Fibroblast of skin of back (primary cell): ENCODE results near the gene KMT5B.

Experiments used
- DNase-seq: peaks from one replicate; pipeline ENCODE4 v3.0.0-alpha.2; 2013

Gene KMT5B

DNA sequence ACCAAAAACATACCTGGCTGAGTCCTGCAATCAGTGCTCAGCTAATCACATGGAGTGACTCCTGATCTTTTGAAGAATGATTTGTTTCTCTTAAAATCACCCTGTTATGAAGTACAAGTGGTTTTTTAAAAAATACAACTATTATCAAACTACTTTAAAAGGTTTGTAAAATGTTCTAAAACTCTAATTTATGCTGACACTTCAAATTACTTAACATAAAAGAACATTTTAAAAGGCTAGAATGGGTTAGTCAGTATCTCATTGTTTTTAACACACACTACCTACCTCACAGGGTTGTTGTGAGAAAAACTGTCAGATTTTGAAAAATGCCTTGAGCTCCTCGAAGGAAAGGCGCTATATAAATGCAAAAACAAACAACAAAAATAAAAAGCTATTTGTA is 33.2 kb downstream of the KMT5B start:
- DNase-seq: no peak

DNA sequence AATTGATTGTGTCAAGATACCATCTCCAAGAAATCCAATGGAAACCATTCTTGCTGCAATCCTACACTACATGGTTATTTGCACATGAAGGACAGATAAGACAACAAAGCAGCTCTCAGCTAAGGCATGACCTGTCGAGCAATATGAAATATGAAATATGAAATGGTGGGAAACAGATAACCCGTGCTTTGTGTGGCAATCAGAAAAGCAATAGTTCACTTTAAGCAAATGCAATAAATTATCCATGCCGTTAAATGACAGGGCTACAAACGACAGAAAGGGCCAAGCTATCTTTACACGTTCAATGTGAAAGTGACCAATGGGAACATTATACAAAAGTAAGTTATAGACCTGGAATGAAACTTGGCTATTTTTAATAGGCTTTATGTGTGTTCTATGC is 35.2 kb downstream of the KMT5B start:
- no peak for DNase-seq

DNA sequence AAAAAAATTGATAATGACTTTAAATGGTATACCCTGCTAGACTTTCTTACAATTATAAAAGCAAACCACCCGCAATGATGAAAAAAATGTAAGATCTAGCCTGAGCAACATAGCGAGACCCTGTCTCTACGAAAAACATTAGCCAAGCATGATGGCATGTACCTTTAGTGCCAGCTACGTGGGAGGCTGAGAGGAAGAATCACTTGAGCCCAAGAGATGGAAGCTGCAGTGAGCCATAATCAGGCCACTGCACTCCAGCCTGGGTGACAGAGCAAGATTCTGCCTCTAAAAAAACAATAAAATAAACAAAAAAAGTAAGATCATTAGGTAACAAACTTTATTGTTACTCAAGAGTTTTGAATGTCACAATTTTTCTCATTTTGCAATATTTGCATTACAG is 39.2 kb downstream of the KMT5B start:
- DNase-seq: no peak

DNA sequence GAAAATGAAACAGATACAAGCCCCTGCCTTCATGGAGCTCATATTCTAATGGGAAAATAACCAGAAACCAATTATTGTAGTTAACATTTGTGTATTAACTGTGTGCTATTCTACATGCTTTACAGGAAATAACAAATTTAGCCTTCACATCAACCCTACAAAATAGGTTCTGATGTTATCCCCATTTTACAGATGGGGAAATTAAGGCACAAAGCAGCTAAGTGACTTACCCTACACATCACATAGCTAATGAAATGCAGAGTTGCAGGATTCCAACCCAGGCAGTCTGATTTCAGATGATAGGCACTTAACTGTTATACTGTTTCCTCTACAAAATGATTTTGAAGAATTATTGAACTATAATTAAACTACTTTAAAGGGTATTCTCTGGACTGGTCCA is 43.7 kb downstream of the KMT5B start:
- no peak for DNase-seq

DNA sequence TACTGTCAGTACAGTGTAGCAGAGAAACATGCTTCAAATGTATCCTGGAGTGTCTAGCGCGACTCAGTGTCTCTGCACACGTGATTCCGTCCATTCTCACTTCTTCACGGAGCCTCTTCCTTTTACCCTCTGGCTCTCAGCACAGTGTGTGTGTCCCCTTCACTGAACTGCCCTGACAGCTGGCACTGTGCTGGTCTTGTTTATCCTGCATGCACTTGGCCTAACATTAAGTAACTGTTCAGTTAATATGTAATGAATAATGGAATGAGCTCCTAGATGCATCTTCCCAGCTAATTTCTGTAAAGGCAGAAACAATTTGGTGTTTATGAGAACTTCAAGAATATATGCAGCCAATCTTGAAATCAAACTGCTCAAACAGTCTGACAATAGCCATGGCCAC is 44.4 kb downstream of the KMT5B start:
- no peak for DNase-seq

DNA sequence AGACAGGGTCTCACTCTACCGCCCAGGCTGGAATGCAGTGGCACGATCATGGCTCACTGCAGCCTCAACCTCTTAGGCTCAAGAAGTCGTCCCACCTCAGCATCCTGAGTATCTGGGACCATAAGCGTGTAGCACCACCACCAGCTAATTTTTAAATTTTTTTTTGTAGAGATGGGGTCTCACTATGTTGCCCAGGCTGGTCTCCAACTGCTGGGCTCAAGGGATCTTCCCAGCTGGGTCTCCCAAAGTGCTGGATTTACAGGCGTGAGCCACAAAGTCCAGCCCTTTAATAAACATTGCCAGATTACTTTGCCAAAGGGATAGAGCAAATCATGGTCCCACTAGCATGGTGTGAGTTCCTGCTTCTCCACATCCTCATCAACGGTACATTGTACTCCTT is 45.6 kb downstream of the KMT5B start:
- DNase-seq: no peak

DNA sequence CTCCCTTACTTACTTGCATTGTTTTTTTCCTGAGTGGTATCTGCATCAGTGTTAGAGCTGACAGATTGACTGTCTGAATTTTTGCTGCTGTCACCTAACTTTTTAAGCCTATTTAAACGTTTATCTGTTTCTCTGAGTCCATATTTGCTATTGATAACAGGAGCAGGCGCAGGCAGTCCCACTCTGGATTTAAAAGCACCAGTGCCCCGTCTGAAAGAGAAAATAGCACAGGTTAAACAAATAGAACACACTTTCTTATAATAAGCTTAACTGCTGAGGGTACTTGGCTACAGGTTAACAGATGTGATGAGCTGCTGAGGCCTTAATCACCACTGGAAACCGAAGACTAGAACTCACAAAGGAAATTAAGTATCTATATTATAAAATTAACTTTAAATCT is 46.1 kb downstream of the KMT5B start:
- no peak for DNase-seq

DNA sequence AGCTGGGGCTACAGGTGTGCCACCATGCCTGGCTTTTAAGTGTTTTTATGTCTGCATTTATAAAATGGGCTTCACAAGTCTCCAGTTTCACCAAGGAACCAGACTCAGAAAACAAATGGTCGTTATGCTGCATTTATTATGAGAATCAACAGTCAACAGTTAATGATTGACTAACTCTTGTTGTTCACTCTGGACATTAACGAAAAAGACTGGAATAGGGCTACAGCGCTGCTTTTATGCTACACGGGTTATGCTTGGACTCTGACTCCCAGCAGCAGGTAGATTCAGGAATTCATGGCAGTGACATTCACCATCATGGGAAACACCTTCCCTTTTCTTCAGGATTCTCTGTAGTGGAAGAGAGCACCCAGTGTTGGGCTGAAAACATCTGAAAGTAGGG is 47.5 kb downstream of the KMT5B start:
- no peak for DNase-seq

DNA sequence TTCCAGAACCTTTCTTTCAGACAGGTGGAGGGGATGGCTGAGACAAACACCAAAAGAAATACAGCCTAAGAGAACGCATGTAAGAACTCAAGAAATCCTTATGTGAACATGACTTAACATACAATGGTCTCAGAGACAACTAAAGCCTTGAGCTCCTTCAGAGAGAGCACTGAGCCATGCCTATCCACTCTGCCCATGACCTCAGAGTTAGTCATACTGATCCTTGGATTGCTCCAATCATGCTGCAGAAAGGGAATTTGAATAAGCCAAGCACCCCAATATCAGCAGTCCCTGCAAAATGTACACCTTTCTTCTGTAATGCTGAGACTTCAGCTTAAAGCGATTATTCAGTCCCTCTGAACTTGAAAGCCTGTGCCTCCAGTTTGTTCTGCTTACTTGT is 48.7 kb downstream of the KMT5B start:
- DNase-seq: peak; percentile 23

DNA sequence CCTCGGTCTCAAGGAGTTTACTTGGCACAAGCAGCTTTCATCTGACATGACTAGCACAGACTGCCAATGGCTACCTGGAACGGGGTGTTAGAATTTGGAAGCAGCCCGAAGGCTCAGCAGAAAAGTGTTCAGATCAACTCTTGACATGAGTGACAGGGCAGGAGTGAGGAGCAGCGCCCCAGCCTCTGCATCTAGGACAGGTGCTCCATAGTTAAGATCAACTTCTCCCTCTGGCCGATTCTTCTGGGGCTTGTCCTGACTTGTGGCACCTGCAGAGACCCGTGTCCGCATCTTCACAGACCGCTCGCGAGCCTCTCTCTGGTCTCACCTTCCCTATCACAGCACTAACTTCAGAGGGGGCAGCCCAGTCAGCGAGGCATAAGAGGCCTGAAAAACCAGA is 49.4 kb downstream of the KMT5B start:
- DNase-seq: no peak

DNA sequence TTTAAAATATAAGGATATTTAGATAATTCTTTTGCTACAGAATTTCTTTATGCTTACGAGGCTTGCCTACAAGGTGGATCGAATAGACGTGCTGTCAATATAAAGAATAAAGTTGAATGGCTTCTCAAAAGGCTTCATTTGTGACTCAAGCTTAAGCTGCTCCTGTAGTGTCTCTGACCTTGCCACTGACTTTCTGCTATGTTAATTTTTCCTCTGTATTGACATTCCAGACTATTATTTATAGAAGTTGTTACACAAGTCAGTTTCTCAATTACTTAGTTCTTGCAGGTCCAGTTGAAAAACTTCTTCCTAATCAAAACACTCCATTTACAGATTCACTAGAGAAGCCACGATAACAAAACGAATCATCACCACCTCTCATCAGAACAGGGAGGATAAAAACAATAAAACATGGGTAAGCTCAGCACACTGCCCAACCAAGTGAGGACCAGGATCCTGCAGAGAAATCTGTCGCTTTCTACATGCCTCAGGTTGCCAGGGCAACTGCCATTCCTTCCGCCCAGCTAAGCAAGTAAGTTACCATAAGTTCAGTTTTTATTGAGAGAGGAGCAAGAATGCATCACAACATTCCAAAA is 52.9 kb downstream of the KMT5B start:
- peak; percentile 29 for DNase-seq

DNA sequence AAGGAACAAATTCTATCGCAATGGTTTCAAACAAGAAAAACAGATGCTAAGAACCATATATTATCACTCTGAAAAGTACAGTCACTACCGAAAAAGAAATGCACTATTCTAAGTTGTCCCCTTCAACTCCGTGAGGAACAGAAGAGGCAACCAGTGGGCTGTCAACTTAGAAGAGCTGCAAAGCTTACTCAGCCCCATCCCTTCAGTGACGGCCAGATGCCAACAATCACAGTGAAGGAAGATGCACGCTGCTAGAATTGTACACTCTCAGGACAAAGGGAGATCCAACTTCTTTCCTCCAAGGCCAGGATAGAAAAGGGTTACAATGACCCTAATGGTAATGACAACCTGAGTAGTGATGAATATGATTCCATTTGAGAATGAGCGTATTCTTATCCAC is 53.4 kb downstream of the KMT5B start:
- no peak for DNase-seq

DNA sequence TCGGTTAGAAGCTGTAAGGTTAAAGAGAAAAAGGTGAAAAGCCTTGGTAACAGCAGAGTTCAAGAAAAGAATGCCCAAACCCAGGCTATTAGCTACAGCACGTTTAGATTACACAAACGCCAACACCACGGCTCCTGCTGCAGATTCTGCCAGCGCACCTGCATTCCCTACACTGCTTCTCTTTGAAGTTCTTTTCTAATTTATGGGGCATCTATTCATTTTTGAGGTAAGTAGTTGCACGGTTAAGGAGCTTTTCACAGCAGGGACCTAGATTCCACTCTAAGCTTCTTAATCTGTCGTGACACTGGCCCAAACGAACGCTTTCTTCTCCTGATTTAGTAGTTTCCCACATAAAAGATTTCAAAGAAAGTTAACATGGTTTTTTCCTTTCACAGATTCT is 53.9 kb downstream of the KMT5B start:
- no peak for DNase-seq

DNA sequence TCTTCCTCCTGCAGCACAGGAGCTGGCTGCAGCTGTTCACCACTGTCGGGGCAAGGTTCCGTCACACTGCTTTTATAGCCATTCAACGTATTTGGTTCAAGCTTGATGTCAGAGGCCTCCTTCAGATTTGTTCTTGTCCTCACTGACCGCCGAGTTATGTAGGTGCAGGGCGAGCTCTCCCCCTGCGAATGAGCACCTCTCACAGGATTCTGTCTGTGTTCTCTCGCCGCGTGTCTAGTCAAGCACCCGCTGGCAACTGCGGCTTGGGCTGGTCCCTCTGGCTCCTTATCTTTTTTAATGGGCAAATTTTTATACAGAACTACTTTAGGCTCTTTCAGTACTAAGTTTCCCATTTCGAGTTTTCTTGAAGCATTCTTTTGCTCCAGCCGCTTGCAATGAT is 54.5 kb downstream of the KMT5B start:
- no peak for DNase-seq

DNA sequence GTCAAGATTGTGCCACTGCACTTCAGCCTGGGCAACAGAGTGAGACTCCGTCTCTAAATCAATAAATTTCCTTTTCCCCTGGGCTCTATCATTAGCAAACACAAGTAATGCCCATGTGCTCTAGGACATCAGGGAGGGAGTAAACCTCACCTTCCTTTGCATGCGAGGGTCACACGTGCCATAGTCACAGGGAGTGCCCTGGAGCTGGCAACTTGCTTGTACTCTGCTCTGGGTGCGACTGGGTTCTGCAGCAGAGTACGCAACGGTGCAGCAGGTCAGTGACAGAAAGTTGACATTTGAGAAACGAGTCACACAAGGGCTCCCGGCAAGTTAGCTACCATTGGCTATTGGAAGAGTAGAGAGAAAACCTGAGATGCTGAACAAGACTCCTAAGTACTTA is 59.4 kb downstream of the KMT5B start:
- DNase-seq: no peak

DNA sequence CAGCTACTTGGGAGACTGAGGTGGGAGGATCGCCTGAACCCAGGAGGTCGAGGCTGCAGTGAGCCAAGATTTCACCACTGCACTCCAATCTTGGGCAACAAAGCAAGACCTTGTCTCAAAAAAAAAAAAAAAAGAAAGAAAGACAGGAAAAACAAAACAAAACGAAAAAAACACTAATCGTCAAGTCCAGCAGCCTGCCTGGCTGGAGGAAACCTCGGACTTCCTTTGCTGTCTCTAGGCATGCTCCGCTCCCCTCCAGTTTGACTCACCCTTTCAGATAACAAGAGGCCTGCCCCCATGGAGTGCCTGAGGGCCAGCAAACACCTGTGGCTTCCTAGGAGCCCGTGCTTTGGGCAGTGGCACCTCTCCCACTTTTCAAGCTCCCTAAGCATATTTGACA is 63.1 kb downstream of the KMT5B start:
- DNase-seq: peak; percentile 16

DNA sequence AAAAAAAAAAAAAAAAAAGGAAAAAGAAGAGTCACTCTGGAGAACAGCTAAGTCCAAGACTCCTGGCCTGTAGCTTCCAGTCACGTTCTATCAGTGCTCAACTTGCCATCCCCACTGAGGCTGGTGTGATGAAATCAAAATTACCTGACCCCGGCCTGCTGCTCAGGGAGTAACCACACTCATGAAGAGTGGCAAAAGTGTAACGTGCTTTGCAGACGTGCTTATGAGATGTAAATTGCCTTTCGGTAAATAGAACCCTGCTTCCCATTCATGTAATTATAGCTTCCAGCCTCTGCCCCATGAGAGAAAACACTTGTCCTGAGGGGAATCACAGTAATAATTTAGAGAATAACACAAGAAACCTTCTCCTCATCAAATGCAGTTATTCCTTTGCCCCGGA is 63.7 kb downstream of the KMT5B start:
- DNase-seq: no peak

DNA sequence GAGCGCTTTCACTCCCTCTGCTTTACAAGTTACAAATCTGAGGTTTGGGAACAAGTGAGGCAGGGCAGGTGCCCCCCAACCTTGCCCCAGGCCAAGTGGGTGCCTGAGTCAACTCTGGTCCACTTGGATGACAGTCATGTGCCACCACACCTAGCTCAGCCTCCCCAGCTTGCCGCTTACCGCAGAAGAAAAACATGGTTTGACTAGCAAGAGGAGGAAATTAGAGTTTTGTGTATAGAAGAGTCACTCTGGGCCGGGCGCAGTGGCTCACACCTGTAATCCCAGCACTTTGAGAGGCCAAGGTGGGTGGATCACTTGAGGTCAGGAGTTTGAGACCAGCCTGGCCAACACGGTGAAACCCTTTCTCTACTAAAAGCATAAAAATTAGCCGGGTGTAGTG is 64.2 kb downstream of the KMT5B start:
- no peak for DNase-seq

DNA sequence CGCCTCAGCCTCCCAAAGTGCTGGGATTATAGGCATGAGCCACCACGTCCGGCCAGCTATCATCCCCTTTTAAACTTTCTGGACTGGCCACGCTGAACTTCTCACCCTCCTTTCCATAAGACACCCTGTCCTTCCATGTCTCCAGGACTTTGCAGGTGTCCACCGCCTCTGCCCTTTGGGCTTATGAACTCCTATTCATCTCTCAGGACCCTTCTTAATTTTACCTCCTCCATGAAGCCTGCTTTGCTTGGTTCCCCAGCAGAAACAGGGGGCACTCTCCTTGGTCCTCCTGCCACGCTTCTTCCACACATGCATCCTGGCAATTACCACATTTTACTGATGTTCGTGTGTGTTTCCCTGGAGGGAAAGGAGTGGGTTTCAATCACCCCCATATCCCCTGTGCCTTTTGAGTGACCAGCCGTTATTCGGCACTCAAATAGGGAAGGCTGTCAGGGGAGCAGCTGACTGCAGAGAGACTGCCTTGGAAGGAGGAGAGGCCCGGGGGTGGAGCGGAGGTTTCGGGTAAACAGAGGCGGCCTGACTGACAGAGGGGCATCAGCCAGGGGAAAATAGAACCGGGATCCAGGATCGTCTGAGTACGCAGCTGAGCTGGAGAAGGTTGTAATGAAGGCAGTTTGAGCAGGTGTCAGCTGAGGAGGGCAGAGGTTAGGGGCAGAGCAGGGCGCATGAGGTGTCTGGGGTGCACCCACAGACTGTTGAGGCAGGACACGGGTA is 64.9 kb downstream of the KMT5B start:
- DNase-seq: no peak

DNA sequence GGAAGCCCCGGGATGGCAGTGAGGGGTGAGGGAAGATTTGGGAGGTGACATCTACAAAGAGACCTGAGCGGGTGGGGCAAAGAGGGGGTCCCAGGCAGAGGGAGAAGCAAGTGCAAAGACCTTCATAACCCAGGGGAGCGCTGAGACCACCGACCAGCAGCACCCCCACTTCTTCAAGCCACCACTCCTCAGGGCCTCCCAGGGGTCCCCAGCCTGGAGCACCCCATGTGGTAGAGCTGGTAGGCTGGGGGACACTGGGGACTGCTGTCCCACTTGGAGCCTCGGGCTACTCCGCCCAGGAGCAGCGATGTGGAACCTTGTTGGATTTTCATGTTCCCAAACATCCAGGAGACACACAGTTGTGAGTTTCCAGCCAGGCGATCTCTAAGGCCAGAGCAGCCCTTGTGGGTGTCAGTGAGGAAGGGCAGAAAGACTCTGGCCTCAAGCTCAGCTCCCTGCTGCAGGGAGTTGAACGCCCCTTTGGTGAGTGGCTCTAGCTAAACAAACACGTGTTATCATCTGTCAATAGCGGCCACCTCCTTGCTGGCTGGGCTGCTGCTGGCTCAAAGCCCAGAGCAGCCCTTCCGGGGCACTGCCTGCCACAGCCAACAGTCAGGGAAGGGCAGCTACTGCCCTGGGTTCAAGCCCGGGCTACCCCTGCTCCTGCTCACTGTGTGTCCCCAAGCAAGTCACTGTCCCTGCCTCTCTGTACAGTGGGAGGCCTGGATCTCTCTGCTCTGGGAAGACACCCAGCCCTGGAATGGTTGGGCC is 66.2 kb downstream of the KMT5B start:
- peak; percentile 46 for DNase-seq

DNA sequence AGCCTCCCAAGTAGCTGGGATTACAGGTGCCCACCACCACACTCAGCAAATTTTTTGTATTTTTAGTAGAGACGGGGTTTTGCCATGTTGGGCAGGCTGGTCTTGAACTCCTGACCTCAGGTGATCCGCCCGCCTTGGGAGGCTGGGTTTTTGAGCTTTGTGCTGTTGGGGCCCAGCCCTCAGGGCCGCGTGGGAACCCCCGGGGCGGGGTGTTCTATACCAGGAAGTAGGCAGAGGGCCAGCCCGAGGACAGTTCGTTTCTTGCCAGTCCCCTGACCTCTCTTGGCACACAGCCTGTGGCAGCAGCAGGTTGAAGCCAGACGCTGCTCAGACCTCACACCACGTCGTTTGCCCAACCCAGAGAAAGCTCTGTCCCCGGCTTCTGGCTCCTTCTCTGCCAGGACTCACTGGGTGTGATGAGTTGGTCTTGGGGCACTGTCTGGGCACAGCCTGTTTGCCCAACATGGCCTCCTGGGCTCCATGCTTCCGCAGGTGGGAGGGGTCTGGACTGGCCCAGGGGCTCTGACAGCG is 67.0 kb downstream of the KMT5B start:
- no peak for DNase-seq

DNA sequence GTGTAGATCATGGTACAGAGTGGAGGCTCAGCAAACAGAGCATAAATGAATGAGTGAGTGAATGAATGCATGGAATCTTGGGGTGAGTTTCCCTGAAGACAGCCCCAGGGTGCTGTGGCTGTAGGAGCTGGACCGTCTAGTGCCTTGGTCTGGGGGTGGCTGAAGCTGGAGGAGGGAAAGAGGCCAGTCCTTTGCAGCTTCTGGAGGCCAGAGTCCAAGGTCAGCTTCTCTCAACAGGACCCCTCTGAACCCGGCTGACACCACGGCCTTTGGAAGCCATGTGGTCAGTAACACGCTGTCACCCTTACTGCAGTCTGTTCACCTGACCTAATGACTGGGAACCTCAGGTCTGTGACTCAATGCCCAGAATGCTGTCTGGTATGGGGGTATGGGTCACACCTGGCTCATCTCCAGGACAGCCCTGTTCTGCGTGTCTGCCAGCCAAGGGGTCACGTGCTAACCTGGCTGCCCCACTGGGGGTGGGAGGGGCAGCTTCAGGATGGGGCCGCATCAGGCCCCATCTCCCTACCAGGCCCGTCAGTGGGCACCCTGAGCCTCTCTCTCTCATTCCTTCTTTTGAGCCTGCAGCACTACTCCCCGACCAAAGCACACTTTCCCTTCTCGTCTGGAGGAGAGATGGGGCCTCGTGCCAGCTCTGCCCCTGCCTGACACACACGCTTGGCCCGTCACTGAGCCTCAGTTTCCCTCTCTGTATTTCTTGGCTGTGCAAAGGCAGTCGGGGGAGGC is 67.8 kb downstream of the KMT5B start:
- DNase-seq: no peak

DNA sequence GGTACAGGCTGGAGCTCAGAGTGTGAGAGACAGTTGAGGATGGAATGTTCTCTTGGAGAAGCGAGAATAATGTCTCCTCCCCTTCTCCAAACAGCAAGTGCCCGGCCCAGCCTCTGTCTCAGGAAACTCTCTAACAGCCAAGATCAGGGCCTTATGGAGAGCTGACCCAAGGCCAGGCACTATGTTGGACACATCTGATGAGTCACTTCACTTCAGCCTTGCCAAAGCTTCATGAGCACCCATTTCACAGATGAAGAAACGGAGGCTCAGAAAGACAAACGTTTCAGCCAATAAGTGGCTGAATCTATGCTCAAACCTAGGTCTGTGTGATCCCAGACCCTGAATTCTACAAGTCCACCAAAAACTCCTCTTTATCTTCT is 69.8 kb downstream of the KMT5B start:
- DNase-seq: no peak
